ENCODE results near the gene NONO. TPM values are rescaled to one million over a fixed set of nuclear protein-coding genes. Genes with fewer than 3 reads are reported as not detected.
"Not testable (repeated sequence)": the region's sequence is repeated elsewhere in the genome, so short reads cannot be mapped to it uniquely, and the experiment has no call there.

The NONO gene
- polyA plus RNA-seq, 4 donors = 466 to 632 (median 584) TPM

DNA sequence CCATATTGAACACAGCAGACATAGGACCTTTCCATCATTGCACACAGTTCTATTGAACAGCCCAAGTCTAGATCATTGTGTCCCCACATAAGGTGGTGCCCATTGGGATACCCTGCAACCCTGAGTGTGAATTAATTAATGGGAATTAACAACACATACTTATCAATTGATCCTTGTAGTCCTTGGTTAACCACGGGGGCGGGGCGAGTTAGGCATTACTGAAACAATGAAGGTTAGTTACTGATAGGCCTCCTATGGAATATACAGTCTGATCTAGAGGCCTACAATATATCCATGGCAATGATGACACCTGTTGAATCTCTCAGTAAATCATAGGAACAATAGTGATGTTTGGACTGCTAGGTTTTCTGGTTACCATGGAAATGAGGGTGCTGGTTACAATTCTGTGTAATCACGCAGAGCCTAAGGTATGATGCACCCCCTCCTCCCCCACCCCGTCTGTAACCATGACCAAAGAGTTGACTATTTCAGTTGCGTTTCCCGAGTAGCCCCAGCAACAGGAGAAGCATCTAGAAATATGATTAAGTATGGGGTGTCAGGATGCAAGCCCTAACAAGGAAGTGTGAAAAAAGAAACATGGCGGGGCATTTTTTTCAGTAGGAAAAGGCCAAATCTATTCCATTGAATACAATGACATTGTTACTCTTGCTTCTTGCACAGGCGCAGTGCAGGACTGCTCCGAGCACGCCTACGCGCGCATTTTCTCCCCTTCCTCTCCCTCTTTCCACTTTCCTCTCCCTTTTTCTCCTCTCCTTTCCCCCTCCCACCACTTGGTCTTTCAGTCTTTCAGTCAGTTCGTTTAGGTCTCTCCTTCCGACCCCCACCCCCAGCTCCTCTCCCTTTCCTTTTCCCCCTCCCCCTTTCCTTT, 677 bp upstream of the NONO start:
- peak in 1 of 4 donors; percentile 10 for DNase-seq (ENCODE audit: low read depth in 4 of 4, low spot score in 3 of 4)

DNA sequence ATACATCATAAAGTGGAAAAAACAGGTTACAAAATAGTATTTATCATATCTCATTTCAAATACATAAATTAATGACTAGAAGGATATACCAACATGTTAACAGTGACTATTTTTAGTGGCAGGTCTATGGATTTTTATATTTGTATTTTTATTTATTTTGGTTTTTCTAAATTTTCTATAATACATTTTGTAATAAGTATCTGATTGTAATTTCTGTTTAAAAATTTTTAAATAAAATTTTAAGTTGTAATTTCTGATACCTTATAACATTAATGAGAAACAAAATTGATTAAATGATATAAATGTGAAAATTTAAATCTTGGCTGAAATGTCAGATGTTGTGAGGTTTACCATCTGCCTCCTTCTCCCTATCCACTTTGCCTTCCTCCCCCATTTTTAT, 2.5 kb downstream of the NONO start:
- no peak for DNase-seq (ENCODE audit: low read depth in 4 of 4, low spot score in 3 of 4)

DNA sequence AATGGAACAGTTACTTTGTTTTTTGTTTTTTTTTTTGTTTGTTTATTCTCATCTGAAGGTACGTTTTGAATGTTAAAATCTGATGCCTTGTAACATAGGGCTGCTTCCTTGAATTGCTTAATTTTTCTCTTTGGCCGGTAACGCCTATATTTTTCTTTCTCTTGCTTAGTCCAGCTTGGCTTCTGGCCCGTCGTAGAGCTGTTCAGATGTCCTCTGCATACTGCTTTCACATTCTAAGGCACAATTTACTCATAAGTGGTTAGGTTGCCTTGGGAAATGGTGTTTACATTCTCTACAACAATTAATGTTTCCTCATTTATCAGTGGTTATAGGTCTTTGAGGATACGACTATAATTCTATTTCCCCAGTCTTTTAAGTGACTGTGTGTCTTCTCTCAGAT, 7.9 kb downstream of the NONO start:
- no peak for DNase-seq (ENCODE audit: low read depth in 4 of 4, low spot score in 3 of 4)

DNA sequence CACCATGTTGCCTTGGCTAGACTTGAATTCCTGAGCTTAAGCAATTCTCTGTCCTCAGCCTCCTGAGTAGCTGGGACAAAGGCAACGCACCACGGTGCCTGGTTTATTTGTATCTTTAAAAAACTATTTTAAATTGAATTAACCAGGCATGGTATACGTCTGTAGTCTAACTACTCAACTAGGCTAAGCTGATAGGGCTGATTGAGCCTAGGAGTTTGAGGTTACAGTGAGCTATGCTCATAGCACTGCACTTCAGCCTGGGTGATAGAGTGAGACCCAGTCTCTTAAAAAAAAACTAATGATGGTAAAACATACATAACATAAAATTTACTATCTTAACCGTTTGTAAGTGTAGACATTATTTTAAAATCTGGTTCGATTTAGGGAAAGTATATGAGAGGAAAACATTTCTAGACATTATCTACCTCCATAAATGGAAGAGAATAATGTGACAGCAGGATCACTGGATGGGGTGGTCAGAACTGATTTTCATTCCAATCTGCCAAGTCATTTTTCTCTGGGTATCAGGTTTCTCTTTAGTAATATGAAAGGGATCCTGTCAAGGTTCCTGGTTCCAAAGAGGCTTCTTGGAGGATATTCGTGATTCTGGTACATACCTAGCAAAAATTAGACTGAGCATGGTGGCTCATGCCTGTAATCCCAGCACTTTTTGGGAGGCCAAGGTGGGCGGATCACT, 9.4 kb downstream of the NONO start:
- no peak for DNase-seq (ENCODE audit: low read depth in 4 of 4, low spot score in 3 of 4)

DNA sequence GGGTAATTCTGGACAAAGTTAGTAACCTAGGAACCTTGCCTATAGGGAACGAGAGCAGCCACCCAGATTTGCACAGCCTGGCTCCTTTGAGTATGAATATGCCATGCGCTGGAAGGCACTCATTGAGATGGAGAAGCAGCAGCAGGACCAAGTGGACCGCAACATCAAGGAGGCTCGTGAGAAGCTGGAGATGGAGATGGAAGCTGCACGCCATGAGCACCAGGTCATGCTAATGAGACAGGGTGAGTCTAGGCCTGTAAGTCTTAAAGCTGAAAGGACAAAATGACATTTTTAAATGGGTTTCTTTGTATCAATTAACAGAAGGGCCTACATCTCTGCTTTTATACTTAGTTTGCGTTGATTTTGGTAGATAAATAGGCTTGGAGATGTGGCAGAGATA, 13.4 kb downstream of the NONO start:
- DNase-seq (ENCODE audit: low read depth in 4 of 4, low spot score in 3 of 4) = no peak

DNA sequence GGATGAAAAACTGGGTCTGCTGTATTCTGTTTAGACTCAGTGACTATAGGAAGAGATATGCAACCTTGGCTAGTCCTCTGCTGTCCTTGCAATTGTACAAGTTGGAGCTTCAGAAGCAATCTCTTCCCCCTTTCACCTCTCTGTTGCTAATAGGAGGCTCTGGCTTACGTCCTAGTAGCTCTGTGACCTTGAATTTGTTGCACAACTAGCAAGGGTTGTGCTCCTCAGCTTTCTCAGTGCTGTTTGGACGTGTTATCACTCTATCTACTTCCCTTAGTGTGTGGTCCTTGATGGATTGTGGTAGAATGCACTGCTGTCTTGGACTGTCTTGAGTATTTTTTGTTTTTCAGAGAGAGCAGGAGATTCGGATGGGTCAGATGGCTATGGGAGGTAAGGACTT, 14.7 kb downstream of the NONO start:
- DNase-seq (ENCODE audit: low read depth in 4 of 4, low spot score in 3 of 4) = no peak

DNA sequence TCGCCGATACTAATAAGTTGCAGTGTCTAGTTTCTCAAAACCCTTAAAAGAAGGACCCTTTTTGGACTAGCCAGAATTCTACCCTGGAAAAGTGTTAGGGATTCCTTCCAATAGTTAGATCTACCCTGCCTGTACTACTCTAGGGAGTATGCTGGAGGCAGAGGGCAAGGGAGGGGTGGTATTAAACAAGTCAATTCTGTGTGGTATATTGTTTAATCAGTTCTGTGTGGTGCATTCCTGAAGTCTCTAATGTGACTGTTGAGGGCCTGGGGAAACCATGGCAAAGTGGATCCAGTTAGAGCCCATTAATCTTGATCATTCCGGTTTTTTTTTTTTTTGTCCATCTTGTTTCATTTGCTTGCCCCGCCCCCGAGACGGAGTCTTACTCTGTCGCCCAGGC, 16.6 kb downstream of the NONO start:
- DNase-seq (ENCODE audit: low read depth in 4 of 4, low spot score in 3 of 4) = not testable (repeated sequence)

DNA sequence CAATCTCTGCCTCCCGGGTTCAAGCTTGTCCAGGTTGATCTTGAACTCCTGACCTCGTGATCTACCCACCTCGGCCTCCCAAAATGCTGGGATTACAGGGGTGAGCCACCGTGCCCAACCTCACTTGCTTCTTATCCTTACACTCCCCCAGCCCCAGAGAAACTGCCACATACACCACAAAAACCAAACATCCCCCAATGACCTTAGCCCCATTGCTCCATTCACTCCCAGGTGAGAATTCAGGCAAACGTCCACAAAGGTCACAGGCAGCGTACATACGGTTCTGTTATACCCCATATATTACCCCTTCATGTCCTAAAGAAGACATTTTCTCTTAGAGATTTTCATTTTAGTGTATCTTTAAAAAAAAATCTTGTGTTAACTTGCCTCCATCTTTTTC, 17.1 kb downstream of the NONO start:
- not testable (repeated sequence) for DNase-seq (ENCODE audit: low read depth in 4 of 4, low spot score in 3 of 4)

DNA sequence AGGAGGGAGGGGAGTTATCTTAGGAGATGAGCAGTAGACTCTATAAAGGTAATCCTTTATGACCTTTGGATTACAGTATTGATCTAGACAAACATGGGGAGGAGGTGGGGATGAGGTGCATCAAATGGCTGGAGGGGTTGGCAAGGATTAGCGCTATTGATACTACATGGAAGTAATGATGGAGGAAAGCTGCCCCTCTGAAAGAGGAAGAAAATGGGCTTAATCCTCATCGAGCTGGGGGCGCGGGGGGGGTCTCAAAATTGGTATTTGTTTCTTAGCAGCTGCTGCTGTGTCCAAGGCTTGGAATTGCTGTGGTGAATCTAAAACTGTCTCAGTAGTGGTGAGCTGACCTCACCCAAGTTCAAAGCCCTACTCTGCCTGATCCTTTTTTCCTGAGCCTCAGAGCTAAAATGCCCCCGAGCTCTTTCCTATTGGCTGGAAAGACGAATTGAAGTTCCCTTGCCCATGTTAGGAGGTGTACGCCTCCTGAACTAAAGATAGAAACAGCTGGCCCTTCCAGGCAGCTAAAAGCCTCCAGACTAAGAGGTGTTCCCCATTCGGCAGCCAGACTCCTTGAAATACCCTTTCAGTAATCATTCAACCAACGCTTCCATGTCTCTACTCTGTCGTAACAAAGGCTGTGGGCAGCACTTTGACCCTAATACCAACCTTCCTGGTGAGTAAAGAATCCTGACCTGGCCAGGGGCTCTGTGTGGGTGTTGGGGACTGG, 17.9 kb downstream of the NONO start, which contains the start of gene ITGB1BP2:
Gene ITGB1BP2 (plus strand): TSS at position 556 of the 730 bp plus-strand sequence. CDS start 57 bp downstream, at position 613.
- DNase-seq (ENCODE audit: low read depth in 4 of 4, low spot score in 3 of 4) = no peak

DNA sequence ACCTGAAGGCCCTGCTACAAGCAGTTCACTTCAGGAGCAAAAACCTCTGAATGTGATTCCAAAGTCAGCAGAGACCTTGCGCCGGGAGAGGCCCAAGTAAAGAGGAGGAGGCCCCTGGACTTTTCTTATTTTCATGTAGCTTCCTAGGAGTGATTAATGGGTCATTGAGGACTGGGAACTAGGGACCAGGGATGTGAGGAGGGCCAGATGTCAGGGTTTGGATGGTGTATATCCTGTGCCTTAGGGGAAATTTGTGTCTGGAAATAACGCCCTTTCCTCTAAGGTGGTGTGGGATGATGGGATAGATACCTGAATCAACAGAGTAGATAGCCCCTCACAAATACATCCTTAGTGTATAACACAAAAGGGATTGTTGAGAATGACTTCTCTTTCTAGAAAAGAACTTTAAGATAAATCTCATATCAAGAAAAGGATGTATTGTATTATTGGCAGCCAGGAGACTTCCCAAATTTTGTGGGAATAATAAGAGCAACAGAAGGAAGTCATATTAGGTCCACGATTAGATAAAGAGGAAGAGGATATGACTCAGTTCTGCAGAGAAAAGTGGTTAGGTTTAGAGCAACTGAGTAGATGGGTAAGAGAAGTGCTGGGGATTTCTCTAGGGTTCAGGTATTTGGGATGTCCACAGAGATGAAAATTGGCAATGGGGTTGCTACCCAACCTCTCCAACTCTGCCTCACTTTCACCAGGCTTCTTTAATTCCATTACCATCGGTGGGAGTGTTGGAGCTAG, 19.2 kb downstream of the NONO start:
- no peak for DNase-seq (ENCODE audit: low read depth in 4 of 4, low spot score in 3 of 4)

DNA sequence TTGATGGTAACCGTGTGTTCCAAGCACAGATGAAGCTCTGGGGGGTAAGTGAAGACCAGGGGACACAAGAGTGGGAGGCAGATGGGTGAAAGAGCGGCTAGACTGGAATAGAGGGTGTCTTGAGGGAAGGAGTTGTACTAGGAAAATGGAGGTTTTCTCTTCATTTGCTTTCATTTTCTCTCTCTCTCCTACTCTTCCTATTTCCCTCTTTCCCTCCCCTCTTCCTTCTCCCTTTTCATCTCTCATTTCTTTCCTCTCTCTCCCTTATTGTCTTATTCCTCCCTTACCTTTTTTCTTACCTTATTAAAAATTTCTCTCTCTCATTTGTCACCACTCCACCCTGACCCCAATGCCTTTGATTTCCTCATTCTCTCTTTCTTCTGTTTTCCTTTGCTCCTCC, 21.1 kb downstream of the NONO start:
- DNase-seq (ENCODE audit: low read depth in 4 of 4, low spot score in 3 of 4) = no peak

DNA sequence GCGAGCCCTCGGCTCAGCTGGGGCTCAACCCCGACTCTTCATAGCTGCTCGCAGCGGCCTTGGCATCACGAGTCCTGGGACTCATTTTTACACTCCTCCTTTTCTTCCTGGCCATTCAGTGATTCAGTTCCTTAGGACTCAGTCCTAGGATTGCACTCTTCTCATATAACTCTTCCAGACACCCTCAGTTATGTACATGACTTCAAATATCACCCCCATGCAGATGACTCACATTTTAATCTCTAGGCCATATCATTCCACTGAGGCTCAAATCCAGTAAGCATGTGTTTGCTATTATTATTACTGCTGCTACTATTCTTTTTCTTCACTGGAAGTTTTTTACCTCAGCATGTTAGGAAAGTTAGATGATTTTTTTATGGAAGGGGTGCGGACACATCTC, 32.5 kb downstream of the NONO start:
- DNase-seq (ENCODE audit: low read depth in 4 of 4, low spot score in 3 of 4) = no peak

DNA sequence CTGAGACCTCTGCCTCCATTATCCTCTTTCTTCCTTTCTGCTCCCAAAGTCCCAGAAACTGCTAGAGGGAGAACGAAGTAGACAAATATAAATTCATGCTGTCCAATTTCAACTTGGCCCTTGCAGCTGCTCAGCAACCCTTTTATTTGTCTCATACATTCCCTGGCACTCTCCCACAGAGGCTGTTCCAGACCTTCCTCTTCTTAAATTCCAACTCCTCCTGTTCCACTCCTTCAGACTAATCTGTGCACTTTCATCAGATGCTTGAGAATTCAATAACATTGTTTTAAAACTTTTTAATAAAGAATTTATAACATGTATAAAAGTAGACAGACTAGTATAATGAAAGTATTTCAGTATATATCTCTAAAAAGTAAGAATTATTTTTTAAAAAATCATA, 33.5 kb downstream of the NONO start:
- not testable (repeated sequence) for DNase-seq (ENCODE audit: low read depth in 4 of 4, low spot score in 3 of 4)

DNA sequence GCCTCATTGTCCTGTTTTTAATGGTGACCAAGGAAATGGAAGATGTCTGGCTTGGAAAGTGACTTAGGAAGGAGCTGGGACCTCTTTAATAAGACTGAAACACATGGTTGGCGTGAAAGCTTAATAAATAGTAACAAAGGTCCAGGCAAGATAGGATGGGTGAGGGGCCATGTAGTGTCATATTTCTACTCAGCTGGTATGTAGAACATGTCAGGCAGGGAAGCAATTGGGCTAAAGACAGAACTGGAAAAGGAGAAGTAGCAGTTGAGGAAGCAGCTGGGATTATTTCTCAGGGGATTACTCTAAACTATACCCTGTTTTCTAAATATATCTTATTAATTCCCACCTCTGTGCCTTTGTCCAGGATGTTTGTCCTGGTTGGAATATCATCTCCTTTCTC, 36.7 kb downstream of the NONO start:
- no peak for DNase-seq (ENCODE audit: low read depth in 4 of 4, low spot score in 3 of 4)

DNA sequence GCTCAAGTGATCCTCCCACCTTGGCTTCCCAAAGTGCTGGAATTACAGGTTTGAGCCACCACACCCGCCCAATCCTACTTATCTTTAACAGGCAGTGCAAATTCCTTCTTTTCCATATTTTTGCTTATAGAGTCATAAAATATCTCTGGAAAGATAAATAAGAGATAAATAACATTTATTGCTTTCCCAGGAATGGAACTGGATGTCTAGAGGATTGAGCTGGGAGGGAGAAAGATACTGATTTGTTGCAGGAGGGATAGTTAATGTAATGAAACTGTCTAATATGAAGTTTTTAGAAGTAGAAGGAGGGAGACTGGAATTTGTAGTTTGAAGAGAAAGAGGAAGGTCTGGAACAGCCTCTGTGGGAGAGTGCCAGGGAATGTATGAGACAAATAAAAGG, 38.3 kb downstream of the NONO start:
- DNase-seq (ENCODE audit: low read depth in 4 of 4, low spot score in 3 of 4) = no peak

DNA sequence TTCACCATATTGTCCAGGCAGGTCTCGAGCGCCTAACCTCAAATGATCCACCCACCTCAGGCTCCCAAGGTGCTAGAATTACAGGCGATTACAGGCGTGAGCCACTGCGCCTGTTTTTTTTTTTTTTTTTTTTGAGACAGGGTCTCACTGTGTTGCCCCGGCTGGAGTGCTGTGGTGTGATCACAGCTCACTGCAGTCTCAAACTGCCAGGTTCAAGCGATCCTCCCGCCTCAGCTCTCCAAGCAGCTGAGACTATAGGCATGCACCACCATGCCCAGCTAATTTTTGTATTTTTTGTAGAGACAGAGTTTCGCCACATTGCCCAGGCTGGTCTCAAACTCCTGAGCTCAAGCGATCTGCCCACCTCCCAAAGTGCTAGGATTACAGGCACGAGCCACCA, 41.0 kb downstream of the NONO start:
- not testable (repeated sequence) for DNase-seq (ENCODE audit: low read depth in 4 of 4, low spot score in 3 of 4)

DNA sequence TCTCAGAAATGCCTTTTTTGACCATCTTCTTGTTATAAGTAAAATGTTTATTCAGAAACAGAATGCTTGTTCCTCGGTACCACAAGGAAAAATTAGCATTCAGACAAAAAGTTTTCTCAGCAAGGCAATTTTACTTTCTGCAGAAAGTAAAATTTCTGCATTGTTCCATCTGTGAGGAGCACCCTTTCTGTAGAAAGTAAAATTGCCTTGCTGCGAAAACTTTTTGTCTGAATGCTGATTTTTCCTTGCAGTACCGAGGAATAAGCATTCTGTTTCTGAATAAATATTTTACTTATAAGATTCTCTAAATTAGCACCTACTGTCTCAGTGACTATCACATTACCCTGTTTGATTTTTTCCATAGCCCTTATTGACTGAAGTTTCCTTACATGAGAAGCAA, 43.0 kb downstream of the NONO start:
- DNase-seq (ENCODE audit: low read depth in 4 of 4, low spot score in 3 of 4) = no peak

DNA sequence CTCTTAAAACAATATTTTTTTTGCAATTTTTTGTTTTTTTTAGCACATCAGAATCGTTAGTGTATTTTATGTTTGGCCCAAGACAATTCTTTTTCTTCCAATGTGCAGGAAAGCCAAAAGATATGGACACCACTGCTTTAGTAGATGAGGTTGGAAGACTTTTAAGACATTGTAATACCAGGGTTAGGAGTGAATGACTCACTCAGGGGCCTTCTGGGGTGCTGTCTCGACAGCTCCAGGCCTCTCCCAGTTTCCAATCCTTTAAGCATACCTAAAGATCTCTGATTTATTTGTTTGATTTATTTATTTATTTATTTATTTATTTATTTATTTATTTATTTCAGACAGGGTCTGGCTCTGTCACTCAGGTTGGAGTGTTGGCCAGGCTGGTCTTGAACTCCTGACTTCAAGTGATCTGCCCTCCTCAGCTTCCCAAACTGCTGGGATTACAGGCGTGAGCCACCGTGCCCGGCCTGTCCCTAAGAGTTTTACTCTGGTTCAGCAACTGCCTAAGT, 65.8 kb downstream of the NONO start:
- not testable (repeated sequence) for DNase-seq (ENCODE audit: low read depth in 4 of 4, low spot score in 3 of 4)

DNA sequence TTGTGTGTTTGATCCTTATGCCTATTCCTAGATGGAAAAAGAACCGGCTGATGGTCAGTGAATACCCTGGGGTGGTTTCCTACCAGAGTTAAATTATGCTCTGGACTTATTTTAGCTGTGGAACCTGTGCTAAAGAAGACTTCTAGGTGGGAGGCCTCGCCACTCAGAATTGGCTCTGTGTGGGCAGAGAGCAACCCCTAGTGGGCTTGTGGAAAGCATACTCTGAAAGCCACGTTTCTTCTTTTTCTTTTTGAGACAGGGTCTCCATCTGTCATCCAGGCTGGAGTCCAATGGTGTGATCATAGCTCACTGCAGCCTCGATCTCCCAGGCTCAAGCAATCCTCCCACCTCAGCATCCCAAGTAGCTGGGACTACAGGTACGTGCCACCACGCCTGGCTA, 66.4 kb downstream of the NONO start:
- DNase-seq (ENCODE audit: low read depth in 4 of 4, low spot score in 3 of 4) = not testable (repeated sequence)
